NB4 (cell line): ENCODE results near the gene HUS1.

Source experiments
- CTCF ChIP-seq: IDR thresholded peaks from one replicate; pipeline ENCODE4 v1.5.1; 2012; ENCODE audit warnings: low read depth, low read length
- MAX ChIP-seq: IDR thresholded peaks from 2 replicates; pipeline ENCODE4 v1.6.1; 2011; ENCODE audit warnings: low read depth, low read length
- MYC ChIP-seq: IDR thresholded peaks from 2 replicates; pipeline ENCODE4 v1.6.1; 2011; ENCODE audit warnings: low read depth, low read length
- POLR2A ChIP-seq: IDR thresholded peaks from 2 replicates; pipeline ENCODE4 v1.6.1; 2011; ENCODE audit warnings: mild to moderate bottlenecking; ENCODE audit not compliant: insufficient read length; ENCODE audit errors: extremely low read depth

GRCh38 chr7:47951374-47951773, 28.0 kb downstream of the HUS1 start:
- TF ChIP-seq CTCF (no peak), POLR2A (no peak), MAX (no peak), MYC (no peak)
